Activated naive CD8-positive, alpha-beta T cell treated with anti-CD3 and anti-CD28 coated beads, Interleukin-2, amount 50 U/mL, for 24 hours (primary cell): Measurements from ENCODE around the gene AHCYL2.
"Not testable (repeated sequence)": the region's sequence is repeated elsewhere in the genome, so short reads cannot be mapped to it uniquely, and the experiment has no call there.

Experiments
- ATAC-seq: fragments of 150-1000 bp; cut with Tn5 transposase; one replicate; pipeline ENCODE4 v1.10.0; 2021
- DNase-seq: peaks from one replicate; pipeline ENCODE4 v3.0.0; 2021
- H3K27ac Mint-ChIP-seq: one replicate; pipeline ENCODE4 v1.8.0; 2021; ENCODE audit warnings: mild to moderate bottlenecking, mixed read lengths
- H3K27me3 Mint-ChIP-seq: one replicate; pipeline ENCODE4 v1.8.0; 2021; ENCODE audit warnings: mixed read lengths
- H3K36me3 Mint-ChIP-seq: one replicate; pipeline ENCODE4 v1.8.0; 2021; ENCODE audit warnings: low read depth, mixed read lengths
- H3K4me1 Mint-ChIP-seq: one replicate; pipeline ENCODE4 v1.8.0; 2021; ENCODE audit warnings: mixed read lengths
- H3K4me3 Mint-ChIP-seq: one replicate; pipeline ENCODE4 v1.8.0; 2021; ENCODE audit warnings: mild to moderate bottlenecking, moderate library complexity, mixed read lengths
- H3K9me3 Mint-ChIP-seq: one replicate; pipeline ENCODE4 v1.8.0; 2021; ENCODE audit warnings: mixed read lengths

Gene AHCYL2

GRCh38 chr7:129247087-129247486 is 22.3 kb downstream of the AHCYL2 start:
- no peak overlapping the region for H3K4me3 Mint-ChIP-seq
- DNase-seq (no peak), ATAC-seq (no peak)
- no peaks in the 10 kb centered on the region for H3K27me3 Mint-ChIP-seq
- H3K4me1 Mint-ChIP-seq = no peaks in the 10 kb centered on the region
- peaks cover 15% of the 10 kb centered on the region for H3K36me3 Mint-ChIP-seq
- peaks cover 12% of the 10 kb centered on the region for H3K9me3 Mint-ChIP-seq
- no peak overlapping the region for H3K27ac Mint-ChIP-seq

GRCh38 chr7:129252128-129252527 is 27.3 kb downstream of the AHCYL2 start:
- no peaks in the 10 kb centered on the region for H3K36me3 Mint-ChIP-seq

GRCh38 chr7:129252603-129253002 is 27.8 kb downstream of the AHCYL2 start:
- ATAC-seq, H3K27ac Mint-ChIP-seq: not testable (repeated sequence)

More at GRCh38 chr7:129252128-129252527, 27.3 kb downstream of the AHCYL2 start:
- DNase-seq (no peak), ATAC-seq (no peak)
- Mint-ChIP-seq H3K27ac (no peak overlapping the region), H3K27me3 (no peaks in the 10 kb centered on the region), H3K9me3 (no peaks in the 10 kb centered on the region), H3K4me3 (no peak overlapping the region), H3K4me1 (no peaks in the 10 kb centered on the region)

GRCh38 chr7:129255800-129256199 is 31.0 kb downstream of the AHCYL2 start:
- H3K27ac Mint-ChIP-seq = no peak overlapping the region
- no peak overlapping the region for H3K4me3 Mint-ChIP-seq
- DNase-seq = no peak

More at GRCh38 chr7:129252603-129253002, 27.8 kb downstream of the AHCYL2 start:
- H3K36me3 Mint-ChIP-seq, H3K9me3 Mint-ChIP-seq, H3K27me3 Mint-ChIP-seq, H3K4me1 Mint-ChIP-seq, H3K4me3 Mint-ChIP-seq, DNase-seq: not testable (repeated sequence)

GRCh38 chr7:129256221-129256620 is 31.4 kb downstream of the AHCYL2 start:
- no peaks in the 10 kb centered on the region for H3K27me3 Mint-ChIP-seq
- peaks cover 19% of the 10 kb centered on the region for H3K4me1 Mint-ChIP-seq
- no peak overlapping the region for H3K27ac Mint-ChIP-seq
- H3K4me3 Mint-ChIP-seq = no peak overlapping the region
- no peaks in the 10 kb centered on the region for H3K36me3 Mint-ChIP-seq
- ATAC-seq (no peak), DNase-seq (no peak)
- no peaks in the 10 kb centered on the region for H3K9me3 Mint-ChIP-seq

More at GRCh38 chr7:129255800-129256199, 31.0 kb downstream of the AHCYL2 start:
- Mint-ChIP-seq H3K9me3 (no peaks in the 10 kb centered on the region), H3K27me3 (no peaks in the 10 kb centered on the region), H3K4me1 (peaks cover 19% of the 10 kb centered on the region), H3K36me3 (no peaks in the 10 kb centered on the region)
- no peak for ATAC-seq

- Mint-ChIP-seq H3K27me3 (no peaks in the 10 kb centered on the region), H3K36me3 (no peaks in the 10 kb centered on the region), H3K4me1 (peaks cover 22% of the 10 kb centered on the region), H3K4me3 (no peak overlapping the region), H3K9me3 (no peaks in the 10 kb centered on the region), H3K27ac (no peak overlapping the region)
- no peak for ATAC-seq
- DNase-seq = no peak
These were observed 32.3 kb downstream of the AHCYL2 start for GRCh38 chr7:129257168-129257567.

- DNase-seq (no peak), ATAC-seq (no peak)
- Mint-ChIP-seq H3K4me3 (no peak overlapping the region), H3K27ac (no peak overlapping the region), H3K4me1 (peaks cover 31% of the 10 kb centered on the region), H3K27me3 (no peaks in the 10 kb centered on the region), H3K9me3 (no peaks in the 10 kb centered on the region), H3K36me3 (no peaks in the 10 kb centered on the region)
These were observed 34.0 kb downstream of the AHCYL2 start for GRCh38 chr7:129258649-129259389.

- ATAC-seq = no peak
- no peak overlapping the region for H3K27ac Mint-ChIP-seq
These were observed 37.5 kb downstream of the AHCYL2 start for GRCh38 chr7:129262324-129262723.

GRCh38 chr7:129263168-129263567 is 38.3 kb downstream of the AHCYL2 start:
- no peak overlapping the region for H3K4me3 Mint-ChIP-seq

More at GRCh38 chr7:129262324-129262723, 37.5 kb downstream of the AHCYL2 start:
- H3K4me1 Mint-ChIP-seq = peaks cover 31% of the 10 kb centered on the region
- H3K36me3 Mint-ChIP-seq = no peaks in the 10 kb centered on the region
- no peaks in the 10 kb centered on the region for H3K27me3 Mint-ChIP-seq
- no peak for DNase-seq
- H3K9me3 Mint-ChIP-seq = no peaks in the 10 kb centered on the region
- H3K4me3 Mint-ChIP-seq = no peak overlapping the region

GRCh38 chr7:129264534-129264933 is 39.7 kb downstream of the AHCYL2 start:
- no peak overlapping the region for H3K4me3 Mint-ChIP-seq
- DNase-seq = no peak
- no peaks in the 10 kb centered on the region for H3K9me3 Mint-ChIP-seq
- H3K27me3 Mint-ChIP-seq = no peaks in the 10 kb centered on the region
- H3K4me1 Mint-ChIP-seq = peaks cover 18% of the 10 kb centered on the region
- no peak for ATAC-seq
- H3K27ac Mint-ChIP-seq = no peak overlapping the region
- no peaks in the 10 kb centered on the region for H3K36me3 Mint-ChIP-seq

More at GRCh38 chr7:129263168-129263567, 38.3 kb downstream of the AHCYL2 start:
- H3K36me3 Mint-ChIP-seq = no peaks in the 10 kb centered on the region
- no peaks in the 10 kb centered on the region for H3K27me3 Mint-ChIP-seq
- peaks cover 31% of the 10 kb centered on the region for H3K4me1 Mint-ChIP-seq
- H3K27ac Mint-ChIP-seq = no peak overlapping the region
- ATAC-seq = no peak
- no peaks in the 10 kb centered on the region for H3K9me3 Mint-ChIP-seq
- DNase-seq = no peak

GRCh38 chr7:129265328-129265727 is 40.5 kb downstream of the AHCYL2 start:
- no peaks in the 10 kb centered on the region for H3K36me3 Mint-ChIP-seq
- H3K4me1 Mint-ChIP-seq = peaks cover 12% of the 10 kb centered on the region
- no peaks in the 10 kb centered on the region for H3K9me3 Mint-ChIP-seq
- DNase-seq (no peak), ATAC-seq (no peak)
- H3K4me3 Mint-ChIP-seq = no peak overlapping the region
- no peak overlapping the region for H3K27ac Mint-ChIP-seq
- H3K27me3 Mint-ChIP-seq = no peaks in the 10 kb centered on the region

GRCh38 chr7:129266181-129266580 is 41.4 kb downstream of the AHCYL2 start:
- DNase-seq (no peak), ATAC-seq (no peak)
- Mint-ChIP-seq H3K4me3 (no peak overlapping the region), H3K27ac (no peak overlapping the region), H3K9me3 (no peaks in the 10 kb centered on the region), H3K36me3 (no peaks in the 10 kb centered on the region), H3K4me1 (peaks cover 19% of the 10 kb centered on the region), H3K27me3 (no peaks in the 10 kb centered on the region)

GRCh38 chr7:129270077-129270476 is 45.2 kb downstream of the AHCYL2 start:
- Mint-ChIP-seq H3K9me3 (no peaks in the 10 kb centered on the region), H3K27me3 (no peaks in the 10 kb centered on the region), H3K36me3 (peaks cover 3% of the 10 kb centered on the region), H3K4me3 (no peak overlapping the region), H3K27ac (no peak overlapping the region), H3K4me1 (peaks cover 10% of the 10 kb centered on the region)
- DNase-seq (no peak), ATAC-seq (no peak)

GRCh38 chr7:129271500-129272355 is 46.9 kb downstream of the AHCYL2 start:
- peaks cover 10% of the 10 kb centered on the region for H3K4me1 Mint-ChIP-seq
- no peaks in the 10 kb centered on the region for H3K27me3 Mint-ChIP-seq
- ATAC-seq (peak; percentile 85), DNase-seq (peak; percentile 64)
- peak overlapping the region; percentile 57 for H3K4me3 Mint-ChIP-seq
- peak overlapping the region; percentile 69 for H3K27ac Mint-ChIP-seq
- H3K9me3 Mint-ChIP-seq = no peaks in the 10 kb centered on the region
- H3K36me3 Mint-ChIP-seq = peaks cover 3% of the 10 kb centered on the region

GRCh38 chr7:129273936-129274335 is 49.1 kb downstream of the AHCYL2 start:
- Mint-ChIP-seq H3K36me3 (peaks cover 3% of the 10 kb centered on the region), H3K4me3 (no peak overlapping the region), H3K4me1 (peaks cover 10% of the 10 kb centered on the region), H3K9me3 (no peaks in the 10 kb centered on the region), H3K27me3 (no peaks in the 10 kb centered on the region), H3K27ac (no peak overlapping the region)
- ATAC-seq (no peak), DNase-seq (no peak)
